ENCODE measurements around the gene SULT4A1.

The SULT4A1 gene

DNA sequence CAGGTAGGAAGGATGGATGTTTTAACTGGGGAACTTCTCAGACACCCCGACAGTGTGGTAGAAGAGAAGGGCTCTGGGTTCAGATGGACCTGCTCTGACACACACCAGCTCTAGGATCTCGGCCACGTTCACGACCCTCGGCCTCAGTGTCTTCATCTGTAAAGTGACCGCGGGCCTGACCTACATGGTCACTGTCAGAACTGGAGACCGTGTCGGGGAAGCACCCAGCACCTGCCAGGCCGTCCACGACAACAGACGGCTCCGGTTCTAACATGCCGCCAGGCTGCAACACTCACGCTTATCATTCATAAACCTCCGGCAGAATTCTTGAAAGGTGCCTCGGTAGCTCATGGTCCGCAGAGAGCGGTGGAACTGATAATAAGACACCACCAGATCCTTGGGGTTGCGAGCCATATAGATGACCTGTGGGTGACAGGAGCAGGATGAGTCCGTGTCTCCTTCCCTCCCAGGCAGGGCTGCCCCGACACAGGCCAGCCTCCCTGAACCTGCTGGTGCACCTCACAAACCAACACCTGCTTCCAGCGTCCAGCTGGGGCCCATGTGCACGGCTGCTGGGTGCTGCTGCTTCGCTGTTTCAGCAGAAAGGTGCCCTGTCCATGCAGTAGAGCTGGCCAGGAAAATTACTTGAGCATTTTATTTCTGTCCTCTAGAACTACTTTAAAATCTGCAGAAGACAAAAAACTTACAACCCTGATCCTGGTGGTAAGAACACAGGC is 23.6 kb downstream of the SULT4A1 start:
- TF ChIP-seq POLR2AphosphoS5 (IDR thresholded peaks at IDR 0.05; ENCODE audit: low read depth, low read length) (no peak), TAF1 (IDR thresholded peaks at IDR 0.05; ENCODE audit: borderline replicate concordance, insufficient read depth, low read length) (no peak), FOXP2 (optimal IDR thresholded peaks at IDR 0.05; ENCODE audit: borderline replicate concordance, extremely low read depth, extremely low read length, insufficient read depth) (no peak), SIN3A (IDR thresholded peaks at IDR 0.05; ENCODE audit: borderline replicate concordance, insufficient read depth, low read length) (no peak)
- TF ChIP-seq, protein P1, sequence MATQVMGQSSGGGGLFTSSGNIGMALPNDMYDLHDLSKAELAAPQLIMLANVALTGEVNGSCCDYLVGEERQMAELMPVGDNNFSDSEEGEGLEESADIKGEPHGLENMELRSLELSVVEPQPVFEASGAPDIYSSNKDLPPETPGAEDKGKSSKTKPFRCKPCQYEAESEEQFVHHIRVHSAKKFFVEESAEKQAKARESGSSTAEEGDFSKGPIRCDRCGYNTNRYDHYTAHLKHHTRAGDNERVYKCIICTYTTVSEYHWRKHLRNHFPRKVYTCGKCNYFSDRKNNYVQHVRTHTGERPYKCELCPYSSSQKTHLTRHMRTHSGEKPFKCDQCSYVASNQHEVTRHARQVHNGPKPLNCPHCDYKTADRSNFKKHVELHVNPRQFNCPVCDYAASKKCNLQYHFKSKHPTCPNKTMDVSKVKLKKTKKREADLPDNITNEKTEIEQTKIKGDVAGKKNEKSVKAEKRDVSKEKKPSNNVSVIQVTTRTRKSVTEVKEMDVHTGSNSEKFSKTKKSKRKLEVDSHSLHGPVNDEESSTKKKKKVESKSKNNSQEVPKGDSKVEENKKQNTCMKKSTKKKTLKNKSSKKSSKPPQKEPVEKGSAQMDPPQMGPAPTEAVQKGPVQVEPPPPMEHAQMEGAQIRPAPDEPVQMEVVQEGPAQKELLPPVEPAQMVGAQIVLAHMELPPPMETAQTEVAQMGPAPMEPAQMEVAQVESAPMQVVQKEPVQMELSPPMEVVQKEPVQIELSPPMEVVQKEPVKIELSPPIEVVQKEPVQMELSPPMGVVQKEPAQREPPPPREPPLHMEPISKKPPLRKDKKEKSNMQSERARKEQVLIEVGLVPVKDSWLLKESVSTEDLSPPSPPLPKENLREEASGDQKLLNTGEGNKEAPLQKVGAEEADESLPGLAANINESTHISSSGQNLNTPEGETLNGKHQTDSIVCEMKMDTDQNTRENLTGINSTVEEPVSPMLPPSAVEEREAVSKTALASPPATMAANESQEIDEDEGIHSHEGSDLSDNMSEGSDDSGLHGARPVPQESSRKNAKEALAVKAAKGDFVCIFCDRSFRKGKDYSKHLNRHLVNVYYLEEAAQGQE (IDR thresholded peaks at IDR 0.05; ENCODE audit: insufficient read depth in 1 of 2, low read depth in 2 of 2, low read length in 2 of 2) = no peak

DNA sequence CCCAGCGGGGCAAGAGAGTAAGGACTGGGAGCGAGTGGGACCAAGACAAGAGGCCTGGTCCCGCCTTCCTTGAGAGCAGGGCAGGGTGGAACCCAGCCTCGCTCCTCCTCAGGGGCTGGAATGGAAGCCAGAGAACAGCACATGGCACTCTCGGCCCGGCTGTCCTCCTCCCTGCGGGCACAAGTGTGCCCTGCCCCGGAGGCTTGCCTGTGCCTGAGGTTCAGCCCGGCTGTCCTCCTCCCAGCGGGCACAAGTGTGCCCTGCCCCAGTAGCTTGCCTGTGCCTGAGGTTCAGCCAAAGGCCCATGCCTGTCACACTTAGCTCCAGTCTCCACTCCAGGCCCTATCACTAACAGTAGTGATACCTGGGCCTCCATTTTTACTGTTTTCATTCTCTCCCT is 24.2 kb downstream of the SULT4A1 start:
- no peak for TF ChIP-seq FOXP2 (optimal IDR thresholded peaks at IDR 0.05; ENCODE audit: borderline replicate concordance, extremely low read depth, extremely low read length, insufficient read depth)
- TF ChIP-seq, protein P1 (IDR thresholded peaks at IDR 0.05; ENCODE audit: insufficient read depth in 1 of 2, low read depth in 2 of 2, low read length in 2 of 2) = no peak
- TF ChIP-seq TAF1 (IDR thresholded peaks at IDR 0.05; ENCODE audit: borderline replicate concordance, insufficient read depth, low read length) = no peak
- TF ChIP-seq POLR2AphosphoS5 (IDR thresholded peaks at IDR 0.05; ENCODE audit: low read depth, low read length) = no peak
- TF ChIP-seq SIN3A (IDR thresholded peaks at IDR 0.05; ENCODE audit: borderline replicate concordance, insufficient read depth, low read length) = no peak

DNA sequence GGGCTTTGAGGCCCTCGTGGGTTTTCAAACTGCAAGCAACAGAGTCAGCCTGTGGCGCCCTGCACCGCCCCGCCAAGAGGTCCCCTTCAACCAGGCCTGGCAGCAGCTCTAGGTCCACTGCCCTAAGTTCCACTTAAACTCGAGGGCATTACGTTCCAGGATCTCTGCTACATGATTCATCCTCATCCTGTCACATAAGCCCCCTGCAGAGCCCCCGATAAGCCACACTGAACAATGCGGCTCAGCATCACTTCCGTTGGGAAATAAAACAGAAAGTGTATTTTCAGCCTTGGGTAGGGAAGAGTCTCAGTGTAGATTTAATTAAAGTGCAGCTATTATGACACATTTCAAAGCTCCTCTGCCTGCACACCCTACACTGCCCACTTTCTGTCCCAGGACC is 24.6 kb downstream of the SULT4A1 start:
- no peak for TF ChIP-seq TAF1 (IDR thresholded peaks at IDR 0.05; ENCODE audit: borderline replicate concordance, insufficient read depth, low read length)
- no peak for TF ChIP-seq POLR2AphosphoS5 (IDR thresholded peaks at IDR 0.05; ENCODE audit: low read depth, low read length)
- no peak for TF ChIP-seq SIN3A (IDR thresholded peaks at IDR 0.05; ENCODE audit: borderline replicate concordance, insufficient read depth, low read length)
- TF ChIP-seq FOXP2 (optimal IDR thresholded peaks at IDR 0.05; ENCODE audit: borderline replicate concordance, extremely low read depth, extremely low read length, insufficient read depth) = no peak
- TF ChIP-seq, protein P1 (IDR thresholded peaks at IDR 0.05; ENCODE audit: insufficient read depth in 1 of 2, low read depth in 2 of 2, low read length in 2 of 2) = no peak

DNA sequence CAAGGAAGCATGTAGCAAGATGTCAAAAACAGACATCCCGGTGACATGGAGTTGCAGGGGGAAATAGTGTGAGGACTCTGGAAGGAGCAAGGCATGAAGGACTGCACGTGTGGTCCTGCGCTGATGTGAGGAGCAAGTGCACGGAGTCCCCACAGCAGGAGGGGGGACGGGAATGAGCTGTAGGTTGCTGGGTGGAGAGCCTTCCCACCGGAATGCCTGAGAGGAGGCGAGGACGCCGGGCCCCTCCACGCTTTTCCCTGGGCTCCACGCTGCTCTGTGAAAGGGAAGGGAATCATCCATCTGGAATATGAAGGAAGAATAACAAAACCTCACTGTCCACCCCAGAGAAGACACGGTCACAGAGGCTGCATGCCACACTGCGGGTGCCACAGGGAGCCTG is 26.6 kb downstream of the SULT4A1 start:
- TF ChIP-seq POLR2AphosphoS5 (IDR thresholded peaks at IDR 0.05; ENCODE audit: low read depth, low read length) = no peak
- TF ChIP-seq, protein P1 (IDR thresholded peaks at IDR 0.05; ENCODE audit: insufficient read depth in 1 of 2, low read depth in 2 of 2, low read length in 2 of 2) = no peak
- no peak for TF ChIP-seq SIN3A (IDR thresholded peaks at IDR 0.05; ENCODE audit: borderline replicate concordance, insufficient read depth, low read length)
- TF ChIP-seq FOXP2 (optimal IDR thresholded peaks at IDR 0.05; ENCODE audit: borderline replicate concordance, extremely low read depth, extremely low read length, insufficient read depth) = no peak
- no peak for TF ChIP-seq TAF1 (IDR thresholded peaks at IDR 0.05; ENCODE audit: borderline replicate concordance, insufficient read depth, low read length)

All from PFSK-1 (cell line).